Gastrocnemius medialis (tissue), 4 donors: ENCODE measurements around the gene FBXO17.

Experiments
- CTCF ChIP-seq, 5 experiments: fragments of 450-650 bp in 3 of 5; fragments of 200-600 bp in 2 of 5; sonication (generic) in 2 of 5; IDR thresholded peaks in 4 of 5; conservative IDR thresholded peaks in 1 of 5; 1 replicate in 4 of 5; 2 replicates in 1 of 5; pipeline ENCODE4 v1.5.1; 2016 to 2019; ENCODE audit warnings: antibody characterized with exemption in 5 of 5, mild to moderate bottlenecking in 3 of 5, moderate library complexity in 3 of 5
- POLR2A ChIP-seq, 2 donors: fragments of 450-650 bp; IDR thresholded peaks; one replicate each; pipeline ENCODE4 v1.6.1; 2017; ENCODE audit warnings: antibody characterized with exemption in 2 of 2, mild to moderate bottlenecking in 2 of 2, moderate library complexity in 2 of 2

DNA sequence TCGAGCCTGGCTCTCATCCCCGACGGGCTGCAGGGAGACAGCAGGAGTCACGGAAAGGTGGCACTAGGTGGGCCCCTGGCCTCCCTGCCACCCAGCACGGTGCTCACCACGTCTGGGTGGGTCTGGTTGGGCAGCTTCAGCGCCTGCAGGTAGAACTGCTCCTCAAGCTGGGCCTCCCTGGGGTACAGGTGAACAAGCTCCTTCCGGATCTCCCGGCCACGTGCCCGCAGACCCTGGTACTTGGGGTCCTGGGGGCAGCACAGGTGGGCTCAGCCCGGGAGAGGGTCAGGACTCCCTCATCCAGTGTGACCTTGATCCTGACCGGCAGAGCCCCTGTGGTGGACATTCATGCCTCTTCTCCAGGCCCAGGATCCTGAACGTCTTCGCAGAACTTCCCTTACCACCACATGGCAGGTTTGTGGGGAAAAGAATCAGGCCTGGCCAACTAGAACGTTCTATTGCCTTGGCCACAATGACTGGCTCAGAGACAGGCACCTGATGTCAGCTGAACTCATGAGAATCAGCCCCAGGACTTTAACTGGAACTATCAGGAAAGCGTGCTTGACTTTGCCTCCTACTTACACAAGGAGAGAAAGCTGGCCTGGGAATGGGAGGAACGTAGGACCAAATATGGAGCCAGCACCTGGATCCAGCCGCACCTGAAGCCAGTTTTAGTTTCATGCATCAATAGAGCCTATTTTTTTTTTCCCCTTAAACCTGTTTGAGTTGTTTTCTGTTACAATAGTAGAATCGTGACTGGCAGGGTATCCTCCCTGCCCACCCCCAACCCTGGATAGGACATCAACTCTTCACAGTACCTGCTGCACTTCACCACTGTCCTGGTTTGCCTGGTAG lies 53.9 kb downstream of the FBXO17 start:
- TF ChIP-seq CTCF (IDR thresholded peaks at IDR 0.05 in 4 of 5, conservative IDR thresholded peaks at IDR 0.05 in 1 of 5) = no peak
- TF ChIP-seq POLR2A (IDR thresholded peaks at IDR 0.05) = no peak
